Fibroblast of lung (primary cell): Measurements from ENCODE around the gene SH3RF1. TPM values are rescaled to one million over a fixed set of nuclear protein-coding genes. Genes with fewer than 3 reads are reported as not detected.

Source experiments
- DNase-seq, 2 donors: peaks; one replicate each; pipeline versions ENCODE4 v3.0.0 to v3.0.0-alpha.2; 2010; ENCODE audit warnings: low read depth in 2 of 2
- H2AFZ ChIP-seq: 2 replicates; pipeline ENCODE4 v1.5.1; 2012; ENCODE audit warnings: low read length, control low read depth, inconsistent platforms
- H3K27ac ChIP-seq: 2 replicates; pipeline ENCODE4 v1.5.1; 2011; ENCODE audit warnings: low read length, control low read depth; ENCODE audit not compliant: insufficient read depth
- H3K27me3 ChIP-seq: 2 replicates; pipeline ENCODE4 v1.5.1; 2011; ENCODE audit warnings: mild to moderate bottlenecking, low read length; ENCODE audit not compliant: control insufficient read depth, insufficient read depth
- H3K36me3 ChIP-seq: 2 replicates; pipeline ENCODE4 v1.5.1; 2011; ENCODE audit warnings: low read length; ENCODE audit not compliant: control insufficient read depth, insufficient read depth
- H3K4me1 ChIP-seq: 2 replicates; pipeline ENCODE4 v1.5.1; 2011; ENCODE audit warnings: low read length; ENCODE audit not compliant: control insufficient read depth, insufficient read depth; ENCODE audit errors: extremely low read depth
- H3K4me2 ChIP-seq: 2 replicates; pipeline ENCODE4 v1.5.1; 2011; ENCODE audit warnings: low read length, control low read depth; ENCODE audit not compliant: insufficient read depth; ENCODE audit errors: extremely low read depth
- H3K4me3 ChIP-seq, 4 experiments: fragments of 200-600 bp in 1 of 4; sonication (generic) in 1 of 4; replicated peaks in 1 of 4; 2 replicates each; pipeline ENCODE4 v1.5.1; 2011 to 2016; ENCODE audit warnings: low read length in 4 of 4, low read depth in 3 of 4, mild to moderate bottlenecking in 3 of 4, control low read depth in 2 of 4, inconsistent platforms in 1 of 4, mixed read lengths in 1 of 4; ENCODE audit not compliant: insufficient read depth in 1 of 4; ENCODE audit errors: control extremely low read depth in 1 of 4
- H3K79me2 ChIP-seq: 2 replicates; pipeline ENCODE4 v1.5.1; 2012; ENCODE audit warnings: mild to moderate bottlenecking, low read length, inconsistent platforms; ENCODE audit not compliant: control insufficient read depth, insufficient read depth
- H3K9ac ChIP-seq: 2 replicates; pipeline ENCODE4 v1.5.1; 2011; ENCODE audit warnings: mild to moderate bottlenecking, low read length, control low read depth; ENCODE audit not compliant: insufficient read depth
- H3K9me3 ChIP-seq: 2 replicates; pipeline ENCODE4 v1.5.1; 2012; ENCODE audit warnings: low read depth, low read length; ENCODE audit not compliant: control insufficient read depth, insufficient read depth
- H4K20me1 ChIP-seq: 2 replicates; pipeline ENCODE4 v1.5.1; 2011; ENCODE audit warnings: low read length; ENCODE audit not compliant: control insufficient read depth, insufficient read depth; ENCODE audit errors: extremely low read depth
- EZH2 ChIP-seq: IDR thresholded peaks from 2 replicates; pipeline ENCODE4 v1.5.1; 2012; ENCODE audit warnings: low read length, control low read depth, mild to moderate bottlenecking; ENCODE audit errors: missing control alignments
- polyA plus RNA-seq, 2 donors: library from polyadenylated mRNA; depleted of rRNA in 1 of 2; stranded (reverse) in 1 of 2; unstranded in 1 of 2; fragments of >200 nt; gene quantifications; 2 replicates each; pipeline ENCODE4 v1.2.1, GENCODE V29; 2011 to 2012; ENCODE audit warnings: missing spikeins in 1 of 2
- total RNA-seq: library from RNA; depleted of rRNA; stranded (reverse); fragments of >200 nt; gene quantifications from 2 replicates; pipeline ENCODE4 v1.2.1, GENCODE V29; 2014
- TF ChIP-seq, protein P1 (sequence below), 2 donors: IDR thresholded peaks in 1 of 2; conservative IDR thresholded peaks in 1 of 2; 1 replicate in 1 of 2; 2 replicates in 1 of 2; pipeline ENCODE4 v1.5.1; 2011 to 2012; ENCODE audit warnings: low read length in 2 of 2, control low read depth in 1 of 2, inconsistent platforms in 1 of 2, low read depth in 1 of 2, mild to moderate bottlenecking in 1 of 2

Gene SH3RF1
- total and polyA plus RNA-seq, 2 donors (not counting 1 experiment from before 2014, with no cell fraction given), result 13.0 to 18.8 TPM

DNA sequence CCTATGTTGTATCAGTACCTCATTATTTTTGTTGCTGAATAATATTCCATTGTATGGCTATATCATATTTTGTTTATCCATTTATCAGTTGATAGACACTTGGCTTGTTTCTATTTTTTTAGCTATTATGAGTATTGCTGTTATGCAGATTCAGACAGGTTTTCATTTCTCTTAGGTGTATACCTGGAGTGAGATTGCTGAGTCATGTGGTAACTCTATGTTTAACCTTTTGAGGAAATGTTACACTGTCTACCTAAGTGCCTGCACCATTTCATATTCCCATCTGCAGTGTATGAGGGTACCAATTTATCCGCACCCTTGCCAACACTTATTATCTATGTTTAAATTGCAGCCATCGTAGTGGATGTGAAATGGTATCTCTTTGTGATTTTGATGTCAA lies 43.0 kb upstream of the SH3RF1 start:
- H3K4me3 ChIP-seq, result no peak overlapping the region
- H3K4me2 ChIP-seq, result no peak overlapping the region
- no peak for DNase-seq
- H3K79me2 ChIP-seq, result no peaks in the 10 kb centered on the region
- H3K27me3 ChIP-seq, result no peaks in the 10 kb centered on the region
- peaks cover 6% of the 10 kb centered on the region for H3K4me1 ChIP-seq
- TF ChIP-seq EZH2, result no peak
- H3K27ac ChIP-seq, result no peak overlapping the region
- H3K9me3 ChIP-seq, result no peaks in the 10 kb centered on the region
- H2AFZ ChIP-seq, result no peak overlapping the region
- no peak overlapping the region for H3K9ac ChIP-seq
- H3K36me3 ChIP-seq, result no peaks in the 10 kb centered on the region
- no peaks in the 10 kb centered on the region for H4K20me1 ChIP-seq

DNA sequence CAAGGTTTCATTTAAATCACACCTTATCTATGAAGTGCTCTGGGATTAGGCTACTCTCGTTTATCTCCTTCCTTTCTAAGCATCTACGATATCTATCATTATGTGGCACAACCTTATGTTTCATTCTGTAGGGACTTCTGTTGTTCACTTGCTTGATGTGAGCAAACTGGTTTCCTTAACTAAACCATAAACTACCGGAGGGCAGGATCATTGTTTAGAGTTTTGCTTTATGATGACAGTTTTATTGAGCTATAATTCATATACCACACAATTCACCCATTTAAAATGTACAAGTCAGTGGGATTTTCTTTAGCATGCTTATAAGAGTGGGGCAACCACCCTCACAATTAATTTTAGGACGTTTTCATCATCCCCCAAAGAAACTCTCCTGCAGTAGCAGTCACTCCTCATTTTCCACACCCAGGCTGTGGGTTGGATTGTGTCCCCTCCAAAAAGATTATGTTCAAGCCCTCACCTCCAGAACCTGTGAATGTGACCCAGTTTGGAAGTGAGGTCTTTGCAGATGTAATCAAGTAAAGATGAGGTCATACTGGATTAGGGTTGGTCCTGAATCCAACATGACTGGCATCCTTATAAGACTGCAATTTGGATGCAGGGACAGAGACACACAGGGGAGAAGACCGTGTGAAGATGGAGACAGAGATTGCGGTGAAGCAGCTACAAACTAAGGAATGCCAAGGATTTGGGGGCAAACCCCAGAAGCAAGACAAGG lies 42.1 kb upstream of the SH3RF1 start:
- TF ChIP-seq EZH2, result no peak
- TF ChIP-seq, protein P1, sequence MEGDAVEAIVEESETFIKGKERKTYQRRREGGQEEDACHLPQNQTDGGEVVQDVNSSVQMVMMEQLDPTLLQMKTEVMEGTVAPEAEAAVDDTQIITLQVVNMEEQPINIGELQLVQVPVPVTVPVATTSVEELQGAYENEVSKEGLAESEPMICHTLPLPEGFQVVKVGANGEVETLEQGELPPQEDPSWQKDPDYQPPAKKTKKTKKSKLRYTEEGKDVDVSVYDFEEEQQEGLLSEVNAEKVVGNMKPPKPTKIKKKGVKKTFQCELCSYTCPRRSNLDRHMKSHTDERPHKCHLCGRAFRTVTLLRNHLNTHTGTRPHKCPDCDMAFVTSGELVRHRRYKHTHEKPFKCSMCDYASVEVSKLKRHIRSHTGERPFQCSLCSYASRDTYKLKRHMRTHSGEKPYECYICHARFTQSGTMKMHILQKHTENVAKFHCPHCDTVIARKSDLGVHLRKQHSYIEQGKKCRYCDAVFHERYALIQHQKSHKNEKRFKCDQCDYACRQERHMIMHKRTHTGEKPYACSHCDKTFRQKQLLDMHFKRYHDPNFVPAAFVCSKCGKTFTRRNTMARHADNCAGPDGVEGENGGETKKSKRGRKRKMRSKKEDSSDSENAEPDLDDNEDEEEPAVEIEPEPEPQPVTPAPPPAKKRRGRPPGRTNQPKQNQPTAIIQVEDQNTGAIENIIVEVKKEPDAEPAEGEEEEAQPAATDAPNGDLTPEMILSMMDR (conservative IDR thresholded peaks at IDR 0.05 in 1 of 2, IDR thresholded peaks at IDR 0.05 in 1 of 2; ENCODE audit: low read depth in 1 of 2, low read length in 2 of 2), result no peak
- Histone ChIP-seq H3K79me2 (no peaks in the 10 kb centered on the region), H3K9ac (no peak overlapping the region), H3K4me1 (peaks cover 6% of the 10 kb centered on the region), H3K36me3 (no peaks in the 10 kb centered on the region), H4K20me1 (no peaks in the 10 kb centered on the region), H2AFZ (no peak overlapping the region), H3K27ac (no peak overlapping the region), H3K4me2 (no peak overlapping the region), H3K27me3 (no peaks in the 10 kb centered on the region), H3K9me3 (no peaks in the 10 kb centered on the region), H3K4me3 (no peak overlapping the region)
- DNase-seq, result no peak

DNA sequence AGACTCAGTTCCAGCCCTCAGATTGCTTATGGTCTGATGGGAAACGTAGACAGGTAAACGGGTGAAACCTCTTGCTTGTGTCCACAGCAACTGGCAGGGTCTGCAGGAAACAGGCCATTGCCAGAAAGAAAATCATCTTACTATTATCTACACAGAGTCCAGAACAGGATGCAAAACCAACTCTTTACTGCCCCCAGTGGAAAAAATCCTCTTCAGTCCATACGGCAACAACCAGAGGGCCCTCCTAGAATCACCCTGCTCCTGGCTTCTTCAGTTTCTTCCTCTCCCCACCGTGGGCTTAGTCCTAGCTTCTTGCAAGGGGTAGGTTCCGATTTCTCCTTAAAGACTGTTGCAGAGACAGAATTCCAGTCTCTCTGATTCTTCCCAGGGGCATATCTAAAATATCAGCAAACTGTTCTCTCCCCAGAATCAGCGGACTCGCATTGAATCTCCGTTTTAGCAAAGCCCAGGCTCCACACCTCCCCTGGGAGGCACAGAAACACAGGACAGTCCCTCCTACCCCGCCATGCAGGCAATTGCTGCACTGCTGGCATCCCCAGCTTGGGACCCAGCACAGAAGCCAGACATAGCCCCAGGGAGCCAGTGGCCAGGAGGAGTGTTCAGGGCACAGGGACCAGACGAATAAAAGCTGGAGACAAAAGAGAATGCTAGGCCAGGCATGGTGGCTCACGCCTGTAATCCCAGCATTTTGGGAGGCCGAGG lies 41.0 kb upstream of the SH3RF1 start:
- Histone ChIP-seq H3K4me3 (no peak overlapping the region), H3K79me2 (no peaks in the 10 kb centered on the region), H3K9me3 (no peaks in the 10 kb centered on the region), H3K4me2 (no peak overlapping the region), H3K4me1 (peaks cover 6% of the 10 kb centered on the region), H3K9ac (no peak overlapping the region), H4K20me1 (no peaks in the 10 kb centered on the region), H2AFZ (no peak overlapping the region), H3K27me3 (no peaks in the 10 kb centered on the region), H3K27ac (no peak overlapping the region), H3K36me3 (no peaks in the 10 kb centered on the region)
- DNase-seq, result peak; percentile 39 to 62
- TF ChIP-seq, protein P1 (conservative IDR thresholded peaks at IDR 0.05 in 1 of 2, IDR thresholded peaks at IDR 0.05 in 1 of 2; ENCODE audit: low read depth in 1 of 2, low read length in 2 of 2), result peak; percentile 28 to 50
- no peak for TF ChIP-seq EZH2
